ENCODE measurements around the gene KAZN.

The KAZN gene

DNA sequence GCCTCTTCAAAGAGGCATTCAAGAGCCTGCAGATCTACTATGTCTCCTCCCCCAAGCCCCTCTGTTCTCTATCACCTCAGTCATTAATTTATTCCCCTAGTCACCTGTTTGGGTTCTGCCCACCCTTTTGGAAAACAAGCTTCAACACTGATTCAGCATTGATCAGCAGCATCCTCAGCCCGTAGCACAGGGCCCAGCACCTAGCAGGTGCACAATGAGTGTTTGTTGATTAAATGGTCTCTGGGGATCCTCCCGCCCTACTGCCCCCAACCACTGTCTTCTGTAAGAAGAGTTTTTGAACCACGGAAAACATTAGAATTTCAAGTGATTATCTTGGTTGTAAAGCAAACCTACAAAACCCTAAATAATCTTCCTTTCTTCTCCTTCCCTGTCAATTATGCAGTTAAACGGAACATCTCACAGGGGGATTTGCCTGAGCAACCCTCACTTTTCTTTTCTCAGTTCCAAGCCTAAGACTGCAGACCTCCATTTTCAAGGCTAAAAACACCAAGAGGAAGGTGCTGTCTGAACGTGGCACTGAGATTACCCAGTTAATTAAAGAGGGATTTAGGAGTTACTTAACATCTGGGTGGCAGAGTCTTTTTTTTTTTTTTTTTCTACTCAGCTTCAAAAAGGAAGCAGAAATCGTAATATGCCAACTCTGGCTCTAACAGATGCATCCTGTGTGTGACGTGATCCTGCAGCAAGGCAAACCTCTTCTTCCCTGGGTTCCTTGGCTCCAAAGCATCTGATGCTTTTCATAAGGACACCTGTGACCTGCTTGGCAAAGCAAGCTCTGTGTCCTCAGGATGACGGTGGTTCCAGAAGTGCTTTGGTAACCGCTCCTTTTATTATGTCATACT lies 163.0 kb downstream of the KAZN start:
- DNase-seq (ENCODE audit: low read depth in 1 of 2, low spot score in 1 of 2) = no peak

- no peak for DNase-seq (ENCODE audit: low read depth in 1 of 2, low spot score in 1 of 2)
Observed at GRCh38 chr1:14763977-14764376, 165.5 kb downstream of the KAZN start.

GRCh38 chr1:14765773-14766172 lies 167.3 kb downstream of the KAZN start:
- DNase-seq (ENCODE audit: low read depth in 1 of 2, low spot score in 1 of 2) = no peak

DNA sequence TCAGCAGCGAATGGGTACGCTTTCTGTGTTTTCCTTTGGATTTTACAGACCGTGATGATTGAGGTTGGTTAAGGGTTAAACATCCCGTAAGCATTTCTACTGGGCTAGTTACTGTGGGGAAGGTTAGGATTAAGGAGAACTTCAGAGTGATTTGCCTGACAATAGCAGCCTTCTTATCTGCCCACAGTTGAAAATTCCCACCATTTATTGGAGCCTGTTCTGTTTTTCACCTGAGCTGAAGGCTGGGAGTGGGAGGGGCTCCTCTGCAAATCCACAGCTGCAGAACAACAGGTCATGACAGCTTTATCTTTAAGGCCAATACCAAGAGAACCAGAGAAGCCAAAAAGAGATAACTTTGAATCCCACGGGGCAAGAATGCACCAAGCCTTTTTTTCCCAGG lies 168.6 kb downstream of the KAZN start:
- no peak for DNase-seq (ENCODE audit: low read depth in 1 of 2, low spot score in 1 of 2)

DNA sequence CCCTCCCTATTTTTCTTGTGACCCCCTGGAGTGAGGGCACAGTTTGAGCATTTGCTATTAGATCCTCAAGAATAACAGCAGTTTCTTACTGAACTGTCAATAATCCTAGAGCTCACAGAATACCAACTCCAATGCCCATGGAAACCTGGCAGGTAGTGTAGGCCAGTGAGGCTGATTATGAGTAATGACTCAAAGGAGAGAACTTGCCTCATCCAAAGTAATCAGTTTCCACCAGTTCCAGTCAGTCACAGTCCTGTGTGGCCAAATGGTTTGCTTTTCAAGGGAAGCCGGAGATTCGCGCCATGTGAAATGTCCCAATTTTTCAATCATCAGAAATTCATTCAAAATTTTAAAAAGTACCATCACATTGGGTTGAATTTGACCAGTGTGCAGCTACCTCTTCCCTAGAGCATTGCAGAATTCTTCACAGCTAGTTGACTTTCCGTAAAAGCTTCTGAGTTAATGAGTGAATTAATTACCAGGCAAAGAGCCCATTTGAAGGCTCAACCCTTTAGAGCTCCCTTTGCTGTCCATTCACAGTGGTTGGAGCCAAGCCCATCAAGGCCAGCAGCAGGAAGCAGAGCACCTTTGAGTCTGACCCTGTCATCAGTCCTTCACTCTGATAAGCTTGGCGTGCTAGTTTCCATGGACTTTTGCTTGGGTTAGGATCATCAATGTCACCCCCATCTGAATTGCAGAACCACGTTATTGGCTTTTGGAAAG lies 170.3 kb downstream of the KAZN start:
- DNase-seq (ENCODE audit: low read depth in 1 of 2, low spot score in 1 of 2) = no peak

DNA sequence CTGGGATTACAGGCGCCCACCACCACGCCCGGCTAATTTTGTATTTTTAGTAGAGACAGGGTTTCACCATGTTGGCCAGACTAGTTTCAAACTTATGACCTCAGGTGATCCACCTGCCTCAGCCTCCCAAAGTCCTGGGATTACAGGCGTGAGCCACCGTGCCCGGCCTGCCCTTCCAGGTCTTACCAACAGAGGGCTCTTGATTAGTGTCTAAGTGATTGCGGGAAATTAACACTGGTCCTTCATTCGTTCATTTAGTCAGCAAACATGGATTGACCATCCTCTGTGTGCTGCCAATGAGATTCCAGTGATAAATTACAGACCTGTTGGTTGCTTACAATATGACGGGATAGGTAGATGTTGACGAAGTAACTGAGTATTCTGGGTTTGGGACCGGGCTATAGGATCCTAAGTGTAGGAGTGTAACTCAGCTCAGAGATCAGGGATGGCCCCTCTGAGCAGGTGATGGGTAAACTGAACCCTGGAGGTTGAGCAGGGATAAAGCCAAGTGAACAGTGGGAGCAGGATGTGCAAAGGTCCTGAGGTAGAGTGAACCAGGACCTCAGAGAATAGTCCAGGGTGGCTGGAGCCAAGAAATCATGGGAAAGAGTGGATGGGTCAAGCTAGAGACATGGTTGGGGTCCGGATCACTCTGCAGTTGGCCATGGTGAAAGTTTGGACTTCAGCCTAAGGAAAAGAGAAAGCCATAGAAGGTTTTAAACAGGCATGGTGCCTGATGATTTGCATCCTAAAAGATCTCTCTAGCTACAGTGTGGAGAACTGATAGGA lies 171.2 kb downstream of the KAZN start:
- no peak for DNase-seq (ENCODE audit: low read depth in 1 of 2, low spot score in 1 of 2)

DNA sequence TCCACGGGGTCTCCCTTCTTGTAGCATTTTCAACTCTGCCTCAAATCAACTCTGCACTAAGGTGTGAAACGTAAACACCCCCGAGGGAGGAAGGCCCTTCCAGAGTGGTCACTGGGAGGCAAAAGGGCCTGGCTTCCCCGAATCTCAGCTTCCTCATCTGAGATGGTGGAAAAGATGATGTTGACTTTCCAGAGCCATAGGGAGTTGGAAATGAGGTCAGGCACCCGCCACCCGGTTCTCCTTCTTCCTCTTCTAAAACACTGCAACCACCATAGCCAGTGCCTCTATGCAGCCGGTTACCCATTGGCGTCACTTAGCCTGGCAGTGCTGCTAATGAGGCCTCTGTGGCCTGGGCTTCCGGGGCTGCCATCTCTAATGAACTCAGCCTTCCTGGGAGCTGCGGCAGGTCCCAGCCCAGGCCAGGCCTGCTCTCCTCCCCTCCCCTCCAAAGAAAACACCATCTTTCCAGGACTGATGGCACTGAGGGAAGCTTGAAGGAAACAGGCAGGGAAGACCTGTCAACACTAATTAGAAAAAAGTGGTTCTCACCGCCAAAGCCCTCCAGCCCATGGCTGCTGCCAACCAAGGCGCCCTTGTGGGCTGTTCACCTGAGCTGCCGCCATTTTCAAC lies 175.0 kb downstream of the KAZN start:
- no peak for DNase-seq (ENCODE audit: low read depth in 1 of 2, low spot score in 1 of 2)

DNA sequence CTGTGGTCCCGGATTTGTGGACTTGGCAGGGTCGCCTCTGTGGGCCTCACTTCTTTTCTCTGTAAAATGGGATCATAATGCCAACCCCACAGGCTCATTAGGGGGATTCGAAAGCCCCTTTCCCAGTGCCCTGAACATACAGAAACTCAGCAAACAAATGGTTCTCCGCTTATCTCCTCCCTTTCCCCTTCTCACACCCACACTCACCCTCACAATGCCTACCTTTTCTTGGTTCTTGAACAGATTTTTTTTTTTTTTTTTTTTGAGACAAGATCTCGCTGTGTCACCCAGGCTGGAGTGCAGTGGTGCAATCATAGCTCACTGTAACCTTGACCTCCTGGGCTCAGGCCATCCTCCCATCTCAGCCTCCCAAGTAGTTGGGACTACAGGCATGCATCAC lies 175.7 kb downstream of the KAZN start:
- no peak for DNase-seq (ENCODE audit: low read depth in 1 of 2, low spot score in 1 of 2)

GRCh38 chr1:14774988-14775387 lies 176.5 kb downstream of the KAZN start:
- no peak for DNase-seq (ENCODE audit: low read depth in 1 of 2, low spot score in 1 of 2)

DNA sequence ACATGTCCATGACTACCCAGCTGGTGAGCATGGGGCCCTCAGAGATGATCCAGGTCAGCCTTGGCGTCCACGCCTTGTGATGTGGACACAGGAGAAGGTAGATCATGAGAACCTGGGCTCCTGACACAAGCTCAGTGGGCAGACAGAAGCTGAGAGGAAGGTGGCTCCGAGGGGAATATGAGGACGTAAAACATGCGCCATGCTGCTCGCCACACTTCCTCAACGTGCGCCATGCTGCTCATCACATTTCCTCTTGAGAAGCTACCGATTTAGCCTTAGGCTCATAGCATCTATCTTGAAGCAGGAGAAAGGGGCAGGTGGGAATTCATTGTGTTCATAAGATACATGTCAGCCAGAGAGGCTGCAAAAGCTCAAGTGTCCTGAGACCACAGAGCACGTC lies 176.9 kb downstream of the KAZN start:
- DNase-seq (ENCODE audit: low read depth in 1 of 2, low spot score in 1 of 2) = no peak

DNA sequence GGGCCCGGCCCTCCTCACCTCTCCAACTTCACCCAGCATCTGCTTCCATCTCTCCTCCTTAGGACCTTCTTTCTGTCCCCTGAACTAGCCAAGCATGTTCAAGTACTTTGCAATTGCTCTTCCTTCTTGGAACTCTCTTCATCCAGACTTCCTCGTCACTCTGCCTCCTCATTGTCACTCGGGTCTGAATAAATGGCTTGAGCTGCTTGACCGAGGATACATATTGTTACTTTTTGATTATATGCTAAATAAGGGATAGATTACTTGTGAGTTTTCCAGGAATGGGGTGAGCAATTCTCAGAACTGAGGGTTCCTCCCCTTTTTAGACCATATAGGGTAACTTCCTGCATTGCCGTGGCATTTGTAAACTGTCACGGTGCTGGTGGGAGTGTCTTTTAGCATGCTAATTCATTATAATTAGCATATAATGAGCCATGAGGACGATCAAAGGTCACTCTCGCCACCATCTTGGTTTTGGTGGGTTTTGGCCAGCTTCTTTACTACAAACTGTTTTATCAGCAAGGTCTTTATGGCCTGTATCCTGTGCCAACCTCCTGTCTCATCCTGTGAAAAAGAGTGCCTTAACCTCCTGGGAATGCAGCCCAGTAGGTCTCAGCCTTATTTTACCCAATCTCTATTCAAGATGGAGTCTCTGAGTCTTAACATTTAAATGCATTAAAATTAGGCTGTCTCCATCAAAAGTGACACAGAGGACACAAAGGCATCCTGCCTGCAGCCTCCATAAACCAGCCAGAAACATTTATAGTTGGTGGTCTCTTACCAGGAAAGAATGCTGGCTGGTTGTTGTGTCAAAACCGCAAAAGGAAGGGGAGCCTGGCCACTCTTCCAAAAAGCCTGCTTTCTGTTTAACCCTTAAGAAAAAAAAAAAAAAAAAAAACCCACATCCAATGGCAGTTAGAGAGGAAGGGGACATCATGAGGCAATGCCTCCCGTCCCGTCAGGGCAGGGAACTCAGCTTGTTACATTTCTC lies 179.3 kb downstream of the KAZN start:
- DNase-seq (ENCODE audit: low read depth in 1 of 2, low spot score in 1 of 2) = no peak

GRCh38 chr1:14778541-14778897 lies 180.0 kb downstream of the KAZN start:
- DNase-seq (ENCODE audit: low read depth in 1 of 2, low spot score in 1 of 2) = no peak

DNA sequence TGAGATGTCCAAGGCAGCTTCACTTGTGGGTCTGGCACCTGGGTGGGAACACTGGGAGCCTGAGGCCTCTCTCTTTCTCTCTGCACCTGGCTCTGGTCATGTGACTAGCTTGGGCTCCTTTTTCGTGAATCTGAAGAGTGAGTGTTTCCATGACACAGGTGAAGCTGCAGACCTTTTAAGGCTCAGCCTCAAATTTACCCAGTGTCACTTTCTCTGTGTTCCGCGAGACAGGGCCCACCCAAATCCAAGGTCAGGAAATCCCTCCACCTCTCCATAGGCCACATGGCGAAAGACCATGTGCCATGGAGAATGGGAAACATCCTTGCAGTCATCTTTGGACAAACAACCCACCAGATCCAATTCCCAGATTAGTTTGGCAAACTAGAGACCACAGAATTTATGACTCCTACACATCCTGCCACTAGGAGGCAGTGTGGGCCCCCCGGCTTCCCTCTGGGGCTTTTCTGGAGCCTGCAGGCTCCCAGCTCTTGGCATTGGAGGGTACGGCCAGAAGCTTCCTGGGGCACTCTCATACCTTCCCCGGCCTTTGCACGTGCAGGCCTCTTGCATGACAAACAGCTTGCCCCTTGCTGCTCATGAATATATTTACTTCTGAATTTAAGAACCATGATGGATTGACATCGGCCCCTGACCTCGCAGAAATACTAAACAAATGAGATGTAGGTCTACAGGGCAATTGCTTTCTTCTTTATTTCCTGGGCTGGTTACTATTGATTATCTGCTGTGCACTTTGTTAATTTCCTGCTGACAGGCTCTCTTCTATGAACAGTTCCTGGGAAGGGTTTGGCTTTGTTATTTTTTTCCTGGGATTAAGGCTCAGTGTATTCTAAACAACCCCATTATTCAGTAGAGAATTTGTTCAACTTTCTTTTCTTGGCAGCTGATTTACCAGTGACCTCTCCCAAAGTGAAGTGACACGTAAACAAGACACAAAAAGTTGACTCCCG lies 180.7 kb downstream of the KAZN start:
- DNase-seq (ENCODE audit: low read depth in 1 of 2, low spot score in 1 of 2) = no peak

DNA sequence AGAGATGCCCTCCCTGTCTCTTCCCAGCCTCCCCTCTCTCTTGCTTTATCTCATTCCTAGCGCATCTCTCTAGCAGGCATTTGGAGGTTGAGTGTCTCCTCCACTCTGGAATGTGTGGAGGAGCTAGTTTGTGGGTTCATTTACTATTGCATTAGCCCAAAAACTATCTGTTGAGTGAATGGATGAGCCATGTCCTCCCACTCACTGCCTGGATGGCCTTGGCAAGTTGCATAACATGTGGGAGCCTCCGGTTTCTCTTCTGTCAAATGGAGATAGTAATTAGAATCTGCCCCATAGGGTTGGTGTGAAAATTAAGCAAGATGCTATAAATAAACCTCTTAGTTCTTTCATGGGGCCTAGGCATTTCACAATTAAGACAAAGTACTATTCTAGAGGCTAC lies 181.8 kb downstream of the KAZN start:
- DNase-seq (ENCODE audit: low read depth in 1 of 2, low spot score in 1 of 2) = no peak

GRCh38 chr1:14781811-14782210 lies 183.3 kb downstream of the KAZN start:
- DNase-seq (ENCODE audit: low read depth in 1 of 2, low spot score in 1 of 2) = no peak

GRCh38 chr1:14782741-14783591 lies 184.5 kb downstream of the KAZN start:
- DNase-seq (ENCODE audit: low read depth in 1 of 2, low spot score in 1 of 2) = no peak

GRCh38 chr1:14783592-14783886 lies 185.1 kb downstream of the KAZN start:
- no peak for DNase-seq (ENCODE audit: low read depth in 1 of 2, low spot score in 1 of 2)
